ENCODE measurements around the gene RAB1A. TPM values are rescaled to one million over a fixed set of nuclear protein-coding genes. Genes with fewer than 3 reads are reported as not detected.
A peak's percentile ranks its signal among the peaks of the same experiment; 100 is the strongest.

The RAB1A gene
- total RNA-seq, 1 experiment from 2014 or later: 119 TPM

GRCh38 chr2:65075605-65076344, 54.1 kb downstream of the RAB1A start:
- peak overlapping the region; percentile 29 for H3K27ac ChIP-seq (ENCODE audit: low read depth, low read length, poor library complexity, severe bottlenecking)
- no peak for TF ChIP-seq CTCF (conservative IDR thresholded peaks at IDR 0.05; ENCODE audit: low read depth, low read length)
- TF ChIP-seq EZH2 (IDR thresholded peaks at IDR 0.05; ENCODE audit: borderline replicate concordance, low read depth, low read length, poor library complexity, severe bottlenecking): no peak
- ChIA-PET CTCF (no interaction called here), POLR2A (ENCODE audit: low non-redundant PET) (no interaction called here)
- BruUV-seq (replicated peaks): no TSS peak
- no peaks in the 10 kb centered on the region for H3K27me3 ChIP-seq (replicated peaks; ENCODE audit: insufficient read depth, low read depth, low read length, poor library complexity)
- H3K4me3 ChIP-seq (ENCODE audit: low read depth, low read length, poor library complexity, severe bottlenecking): no peak overlapping the region
- H3K9me3 ChIP-seq (ENCODE audit: low read depth, low read length, poor library complexity, severe bottlenecking): no peaks in the 10 kb centered on the region
- no peaks in the 10 kb centered on the region for H3K4me1 ChIP-seq (ENCODE audit: insufficient read depth, low read length, poor library complexity, severe bottlenecking)
- H3K36me3 ChIP-seq (ENCODE audit: insufficient read depth, low read length, poor library complexity, severe bottlenecking): peaks cover 29% of the 10 kb centered on the region
- intact Hi-C loops (cut with micrococcal nuclease; ENCODE audit: unreplicated experiment): no loop called here
- DNase-seq (ENCODE audit: low spot score): no peak

GRCh38 chr2:65075176-65075575, 54.7 kb downstream of the RAB1A start:
- Histone ChIP-seq H3K36me3 (ENCODE audit: insufficient read depth, low read length, poor library complexity, severe bottlenecking) (peaks cover 35% of the 10 kb centered on the region), H3K4me1 (ENCODE audit: insufficient read depth, low read length, poor library complexity, severe bottlenecking) (no peaks in the 10 kb centered on the region), H3K27me3 (replicated peaks; ENCODE audit: insufficient read depth, low read depth, low read length, poor library complexity) (no peaks in the 10 kb centered on the region), H3K27ac (ENCODE audit: low read depth, low read length, poor library complexity, severe bottlenecking) (no peak overlapping the region), H3K4me3 (ENCODE audit: low read depth, low read length, poor library complexity, severe bottlenecking) (no peak overlapping the region), H3K9me3 (ENCODE audit: low read depth, low read length, poor library complexity, severe bottlenecking) (no peaks in the 10 kb centered on the region)
- DNase-seq (ENCODE audit: low spot score): no peak
- intact Hi-C loops (cut with micrococcal nuclease; ENCODE audit: unreplicated experiment): no loop called here
- no TSS peak for BruUV-seq (replicated peaks)
- ChIA-PET POLR2A (ENCODE audit: low non-redundant PET) (no interaction called here), CTCF (no interaction called here)
- no peak for TF ChIP-seq EZH2 (IDR thresholded peaks at IDR 0.05; ENCODE audit: borderline replicate concordance, low read depth, low read length, poor library complexity, severe bottlenecking)
- no peak for TF ChIP-seq CTCF (conservative IDR thresholded peaks at IDR 0.05; ENCODE audit: low read depth, low read length)

- H3K4me3 ChIP-seq (ENCODE audit: low read depth, low read length, poor library complexity, severe bottlenecking): no peak overlapping the region
- H3K36me3 ChIP-seq (ENCODE audit: insufficient read depth, low read length, poor library complexity, severe bottlenecking): peaks cover 44% of the 10 kb centered on the region
- no peak for TF ChIP-seq EZH2 (IDR thresholded peaks at IDR 0.05; ENCODE audit: borderline replicate concordance, low read depth, low read length, poor library complexity, severe bottlenecking)
- TF ChIP-seq CTCF (conservative IDR thresholded peaks at IDR 0.05; ENCODE audit: low read depth, low read length): no peak
- no peak overlapping the region for H3K27ac ChIP-seq (ENCODE audit: low read depth, low read length, poor library complexity, severe bottlenecking)
- intact Hi-C loops (cut with micrococcal nuclease; ENCODE audit: unreplicated experiment): no loop called here
- H3K4me1 ChIP-seq (ENCODE audit: insufficient read depth, low read length, poor library complexity, severe bottlenecking): no peaks in the 10 kb centered on the region
- no peaks in the 10 kb centered on the region for H3K27me3 ChIP-seq (replicated peaks; ENCODE audit: insufficient read depth, low read depth, low read length, poor library complexity)
- BruUV-seq (replicated peaks): no TSS peak
- no peak for DNase-seq (ENCODE audit: low spot score)
- CTCF ChIA-PET: no interaction called here
- POLR2A ChIA-PET (ENCODE audit: low non-redundant PET): no interaction called here
- no peaks in the 10 kb centered on the region for H3K9me3 ChIP-seq (ENCODE audit: low read depth, low read length, poor library complexity, severe bottlenecking)
Observed at GRCh38 chr2:65073879-65074565, 55.9 kb downstream of the RAB1A start.

Measured in A673 (cell line).